ENCODE results near the gene HCRT. TPM values are rescaled to one million over a fixed set of nuclear protein-coding genes. Genes with fewer than 3 reads are reported as not detected.

The HCRT gene
- polyA plus RNA-seq, 1 donor from 2014 or later, result not detected

GRCh38 chr17:42180922-42181850 is 4.1 kb downstream of the HCRT start, which contains the start of gene KCNH4:
KCNH4 (minus strand) TSS chr17:42181142; CDS start chr17:42180945, 197 bp downstream.
- Histone ChIP-seq H3K4me2 (ENCODE audit: low read length) (peak within 1 kb of the TSS; percentile 68), H3K27ac (ENCODE audit: low read length) (no peak within 1 kb of the TSS), H3K9me2 (ENCODE audit: insufficient read depth, low read length) (no peaks in the 10 kb centered on the region), H2AFZ (ENCODE audit: low read depth, low read length) (peak within 1 kb of the TSS; percentile 14), H3K9me3 (ENCODE audit: low read length) (no peaks in the 10 kb centered on the region), H3K9ac (ENCODE audit: low read length) (peak within 1 kb of the TSS; percentile 54), H3K4me3 (ENCODE audit: low read length) (peak within 1 kb of the TSS; percentile 75), H3K36me3 (ENCODE audit: insufficient read depth, low read length) (no peaks in the 10 kb centered on the region), H4K20me1 (ENCODE audit: insufficient read depth) (no peaks in the 10 kb centered on the region), H3F3A (ENCODE audit: insufficient read depth, low read length, poor library complexity, severe bottlenecking) (no peaks in the 10 kb centered on the region), H3K79me2 (replicated peaks; ENCODE audit: insufficient read depth, low read length) (no peaks in the 10 kb centered on the region), H3K27me3 (ENCODE audit: insufficient read depth, low read depth, low read length) (peaks cover 57% of the 10 kb centered on the region)
- no peak for TF ChIP-seq EZH2 (IDR thresholded peaks at IDR 0.05; ENCODE audit: borderline replicate concordance, insufficient read depth, low read length, poor library complexity, severe bottlenecking)
- no peak for TF ChIP-seq EP300 (conservative IDR thresholded peaks at IDR 0.05; ENCODE audit: poor library complexity, severe bottlenecking)
- TF ChIP-seq CTCF (IDR thresholded peaks at IDR 0.05; ENCODE audit: poor library complexity, severe bottlenecking), result peak; percentile 79
- TF ChIP-seq REST (IDR thresholded peaks at IDR 0.05; ENCODE audit: borderline replicate concordance), result no peak
- TF ChIP-seq TAF1 (IDR thresholded peaks at IDR 0.05; ENCODE audit: low read depth), result no peak
- TF ChIP-seq MXI1 (conservative IDR thresholded peaks at IDR 0.05; ENCODE audit: poor library complexity, severe bottlenecking), result peak; percentile 74
- peak; percentile 61 for TF ChIP-seq SMC3 (conservative IDR thresholded peaks at IDR 0.05; ENCODE audit: poor library complexity)
- TF ChIP-seq POLR2AphosphoS5 (IDR thresholded peaks at IDR 0.05), result no peak
- TF ChIP-seq RAD21 (conservative IDR thresholded peaks at IDR 0.05), result peak; percentile 65

- Histone ChIP-seq H3K27ac (ENCODE audit: low read length) (no peak overlapping the region), H3K79me2 (replicated peaks; ENCODE audit: insufficient read depth, low read length) (no peaks in the 10 kb centered on the region), H2AFZ (ENCODE audit: low read depth, low read length) (peak overlapping the region; percentile 14), H3K9me3 (ENCODE audit: low read length) (no peaks in the 10 kb centered on the region), H3K36me3 (ENCODE audit: insufficient read depth, low read length) (no peaks in the 10 kb centered on the region), H3K9ac (ENCODE audit: low read length) (peak overlapping the region; percentile 54), H4K20me1 (ENCODE audit: insufficient read depth) (no peaks in the 10 kb centered on the region), H3F3A (ENCODE audit: insufficient read depth, low read length, poor library complexity, severe bottlenecking) (no peaks in the 10 kb centered on the region), H3K27me3 (ENCODE audit: insufficient read depth, low read depth, low read length) (peaks cover 57% of the 10 kb centered on the region), H3K9me2 (ENCODE audit: insufficient read depth, low read length) (no peaks in the 10 kb centered on the region), H3K4me2 (ENCODE audit: low read length) (no peak overlapping the region), H3K4me3 (ENCODE audit: low read length) (peak overlapping the region; percentile 75)
- TF ChIP-seq MXI1 (conservative IDR thresholded peaks at IDR 0.05; ENCODE audit: poor library complexity, severe bottlenecking) (no peak), CTCF (IDR thresholded peaks at IDR 0.05; ENCODE audit: poor library complexity, severe bottlenecking) (no peak), SMC3 (conservative IDR thresholded peaks at IDR 0.05; ENCODE audit: poor library complexity) (no peak), EP300 (conservative IDR thresholded peaks at IDR 0.05; ENCODE audit: poor library complexity, severe bottlenecking) (no peak), POLR2AphosphoS5 (IDR thresholded peaks at IDR 0.05) (no peak), TAF1 (IDR thresholded peaks at IDR 0.05; ENCODE audit: low read depth) (no peak), REST (IDR thresholded peaks at IDR 0.05; ENCODE audit: borderline replicate concordance) (no peak)
Observed at GRCh38 chr17:42180411-42180921, 4.8 kb downstream of the HCRT start.

Measured in neural cell (in vitro differentiated cells).